WTC11 (cell line): Measurements from ENCODE around the gene MUC20.
"Not testable (repeated sequence)": the region's sequence is repeated elsewhere in the genome, so short reads cannot be mapped to it uniquely, and the experiment has no call there.

Experiments used
- ATF1 ChIP-seq: sonication (generic); formaldehyde crosslinking; IDR thresholded peaks from 2 replicates; pipeline ENCODE4 v1.8.1; 2023; ENCODE audit warnings: mild to moderate bottlenecking, moderate library complexity, missing genetic modification reagents
- ESRRA ChIP-seq: sonication (generic); formaldehyde crosslinking; IDR thresholded peaks from 2 replicates; pipeline ENCODE4 v1.8.1; 2022; ENCODE audit warnings: mild to moderate bottlenecking, missing genetic modification reagents, borderline replicate concordance
- GABPB1 ChIP-seq: sonication (generic); formaldehyde crosslinking; IDR thresholded peaks from 2 replicates; pipeline ENCODE4 v1.8.1; 2023; ENCODE audit warnings: mild to moderate bottlenecking, missing genetic modification reagents
- JUN ChIP-seq: sonication (generic); formaldehyde crosslinking; IDR thresholded peaks from 2 replicates; pipeline ENCODE4 v1.8.0; 2023; ENCODE audit warnings: mild to moderate bottlenecking, missing genetic modification reagents
- ZNF396 ChIP-seq: fragments of 250-450 bp; sonication (Bioruptor Pico); IDR thresholded peaks from 2 replicates; pipeline ENCODE4 v1.8.0; 2021; ENCODE audit warnings: mild to moderate bottlenecking, moderate library complexity, borderline replicate concordance
- TF ChIP-seq, protein P1 (sequence below): sonication (generic); formaldehyde crosslinking; IDR thresholded peaks from 2 replicates; pipeline ENCODE4 v1.8.1; 2022; ENCODE audit warnings: mild to moderate bottlenecking, moderate library complexity, missing genetic modification reagents
- TF ChIP-seq, protein P2 (sequence below): fragments of 200-600 bp; IDR thresholded peaks from 2 replicates; pipeline ENCODE4 v1.8.0; 2022; ENCODE audit warnings: antibody characterized with exemption
- TF ChIP-seq, protein P3 (sequence below): sonication (generic); formaldehyde crosslinking; IDR thresholded peaks from 2 replicates; pipeline ENCODE4 v1.8.1; 2022; ENCODE audit warnings: mild to moderate bottlenecking, missing genetic modification reagents, moderate library complexity, borderline replicate concordance
- TF ChIP-seq, protein P4 (sequence below): sonication (generic); formaldehyde crosslinking; IDR thresholded peaks from 2 replicates; pipeline ENCODE4 v1.8.1; 2023; ENCODE audit warnings: mild to moderate bottlenecking, missing genetic modification reagents, moderate library complexity

DNA sequence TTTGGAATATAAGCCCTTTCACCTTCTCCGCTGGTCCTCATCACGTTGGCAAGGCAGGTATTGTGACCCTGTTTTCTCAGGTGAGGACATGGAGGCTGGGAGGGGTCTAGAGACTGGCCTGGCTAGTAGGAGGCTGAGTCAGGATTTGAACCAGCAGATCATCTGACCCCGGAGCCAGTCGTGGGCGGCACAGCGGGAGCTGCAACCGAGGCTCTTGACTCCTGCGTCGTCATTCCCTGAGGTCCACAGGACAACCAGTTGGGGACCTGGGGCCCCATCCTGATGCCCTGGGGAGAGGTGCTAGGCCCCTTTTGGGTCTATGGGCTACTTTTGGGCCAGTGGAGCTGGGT lies 2.2 kb downstream of the MUC20 start:
- TF ChIP-seq JUN (CRISPR knock-in tag); ATF1 (CRISPR knock-in tag); ESRRA; ZNF396 (CRISPR knock-in tag); GABPB1 (CRISPR knock-in tag): not testable (repeated sequence)
- TF ChIP-seq, protein P1, sequence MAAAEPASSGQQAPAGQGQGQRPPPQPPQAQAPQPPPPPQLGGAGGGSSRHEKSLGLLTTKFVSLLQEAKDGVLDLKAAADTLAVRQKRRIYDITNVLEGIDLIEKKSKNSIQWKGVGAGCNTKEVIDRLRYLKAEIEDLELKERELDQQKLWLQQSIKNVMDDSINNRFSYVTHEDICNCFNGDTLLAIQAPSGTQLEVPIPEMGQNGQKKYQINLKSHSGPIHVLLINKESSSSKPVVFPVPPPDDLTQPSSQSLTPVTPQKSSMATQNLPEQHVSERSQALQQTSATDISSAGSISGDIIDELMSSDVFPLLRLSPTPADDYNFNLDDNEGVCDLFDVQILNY (CRISPR knock-in tag), result not testable (repeated sequence)
- TF ChIP-seq, protein P2, sequence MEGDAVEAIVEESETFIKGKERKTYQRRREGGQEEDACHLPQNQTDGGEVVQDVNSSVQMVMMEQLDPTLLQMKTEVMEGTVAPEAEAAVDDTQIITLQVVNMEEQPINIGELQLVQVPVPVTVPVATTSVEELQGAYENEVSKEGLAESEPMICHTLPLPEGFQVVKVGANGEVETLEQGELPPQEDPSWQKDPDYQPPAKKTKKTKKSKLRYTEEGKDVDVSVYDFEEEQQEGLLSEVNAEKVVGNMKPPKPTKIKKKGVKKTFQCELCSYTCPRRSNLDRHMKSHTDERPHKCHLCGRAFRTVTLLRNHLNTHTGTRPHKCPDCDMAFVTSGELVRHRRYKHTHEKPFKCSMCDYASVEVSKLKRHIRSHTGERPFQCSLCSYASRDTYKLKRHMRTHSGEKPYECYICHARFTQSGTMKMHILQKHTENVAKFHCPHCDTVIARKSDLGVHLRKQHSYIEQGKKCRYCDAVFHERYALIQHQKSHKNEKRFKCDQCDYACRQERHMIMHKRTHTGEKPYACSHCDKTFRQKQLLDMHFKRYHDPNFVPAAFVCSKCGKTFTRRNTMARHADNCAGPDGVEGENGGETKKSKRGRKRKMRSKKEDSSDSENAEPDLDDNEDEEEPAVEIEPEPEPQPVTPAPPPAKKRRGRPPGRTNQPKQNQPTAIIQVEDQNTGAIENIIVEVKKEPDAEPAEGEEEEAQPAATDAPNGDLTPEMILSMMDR, result not testable (repeated sequence)
- TF ChIP-seq, protein P3, sequence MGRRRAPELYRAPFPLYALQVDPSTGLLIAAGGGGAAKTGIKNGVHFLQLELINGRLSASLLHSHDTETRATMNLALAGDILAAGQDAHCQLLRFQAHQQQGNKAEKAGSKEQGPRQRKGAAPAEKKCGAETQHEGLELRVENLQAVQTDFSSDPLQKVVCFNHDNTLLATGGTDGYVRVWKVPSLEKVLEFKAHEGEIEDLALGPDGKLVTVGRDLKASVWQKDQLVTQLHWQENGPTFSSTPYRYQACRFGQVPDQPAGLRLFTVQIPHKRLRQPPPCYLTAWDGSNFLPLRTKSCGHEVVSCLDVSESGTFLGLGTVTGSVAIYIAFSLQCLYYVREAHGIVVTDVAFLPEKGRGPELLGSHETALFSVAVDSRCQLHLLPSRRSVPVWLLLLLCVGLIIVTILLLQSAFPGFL (CRISPR knock-in tag), result not testable (repeated sequence)
- TF ChIP-seq, protein P4, sequence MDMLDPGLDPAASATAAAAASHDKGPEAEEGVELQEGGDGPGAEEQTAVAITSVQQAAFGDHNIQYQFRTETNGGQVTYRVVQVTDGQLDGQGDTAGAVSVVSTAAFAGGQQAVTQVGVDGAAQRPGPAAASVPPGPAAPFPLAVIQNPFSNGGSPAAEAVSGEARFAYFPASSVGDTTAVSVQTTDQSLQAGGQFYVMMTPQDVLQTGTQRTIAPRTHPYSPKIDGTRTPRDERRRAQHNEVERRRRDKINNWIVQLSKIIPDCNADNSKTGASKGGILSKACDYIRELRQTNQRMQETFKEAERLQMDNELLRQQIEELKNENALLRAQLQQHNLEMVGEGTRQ (CRISPR knock-in tag), result not testable (repeated sequence)
